Skin epidermis (tissue), 12 donors: ENCODE measurements around the gene RBM34.

Source experiments
- H3K27ac ChIP-seq, 21 experiments: fragments of 200-600 bp; sonication (generic) in 11 of 21; one replicate each; pipeline ENCODE4 v1.5.0; 2020; ENCODE audit warnings: mild to moderate bottlenecking in 3 of 21, inconsistent platforms in 2 of 21, moderate library complexity in 2 of 21
- H3K4me3 ChIP-seq, 7 experiments: fragments of 200-600 bp; sonication (generic) in 2 of 7; one replicate each; pipeline ENCODE4 v1.5.0; 2020; ENCODE audit warnings: inconsistent platforms in 2 of 7, mild to moderate bottlenecking in 2 of 7, moderate library complexity in 1 of 7

The RBM34 gene

DNA sequence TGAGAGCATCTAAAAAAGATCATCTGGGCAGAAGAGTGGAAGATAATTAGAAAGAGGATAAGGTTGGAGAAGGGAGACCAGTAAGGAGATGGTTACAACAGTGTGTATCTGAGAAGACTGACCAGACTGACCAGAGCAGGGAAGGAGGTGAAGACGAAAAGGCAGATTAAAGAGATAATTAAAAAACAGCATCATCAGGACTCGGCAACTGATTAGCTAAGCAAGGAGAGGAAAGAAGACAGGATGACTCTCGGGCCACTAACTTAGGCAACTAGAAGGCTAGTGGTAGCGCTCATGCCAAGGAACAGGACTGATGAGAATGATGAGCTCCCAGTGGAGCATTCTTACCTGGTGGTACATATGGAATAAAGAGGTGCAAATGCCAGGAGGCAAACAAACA, 3.9 kb downstream of the RBM34 start:
- no peak overlapping the region for H3K27ac ChIP-seq
- no peak overlapping the region for H3K4me3 ChIP-seq

DNA sequence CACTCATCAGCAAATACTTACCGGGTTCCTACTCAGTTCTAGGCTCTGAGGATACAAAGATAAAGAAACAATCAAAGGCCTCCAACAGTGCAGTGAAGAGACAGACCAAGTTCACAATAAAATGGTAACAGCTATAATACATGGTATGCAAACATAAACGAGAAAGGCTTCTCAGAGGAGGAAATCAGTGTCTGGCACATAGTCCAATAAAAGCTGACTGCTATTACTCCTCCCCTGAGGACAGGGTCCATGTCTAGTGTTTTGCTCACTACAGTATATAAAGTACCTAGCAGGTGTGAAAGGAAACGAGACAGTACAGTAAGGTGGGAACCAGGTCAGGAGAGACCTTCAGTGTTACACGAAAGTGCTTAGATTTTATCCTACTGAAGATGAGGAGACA, 4.3 kb downstream of the RBM34 start:
- Histone ChIP-seq H3K4me3 (no peak overlapping the region), H3K27ac (no peak overlapping the region)

DNA sequence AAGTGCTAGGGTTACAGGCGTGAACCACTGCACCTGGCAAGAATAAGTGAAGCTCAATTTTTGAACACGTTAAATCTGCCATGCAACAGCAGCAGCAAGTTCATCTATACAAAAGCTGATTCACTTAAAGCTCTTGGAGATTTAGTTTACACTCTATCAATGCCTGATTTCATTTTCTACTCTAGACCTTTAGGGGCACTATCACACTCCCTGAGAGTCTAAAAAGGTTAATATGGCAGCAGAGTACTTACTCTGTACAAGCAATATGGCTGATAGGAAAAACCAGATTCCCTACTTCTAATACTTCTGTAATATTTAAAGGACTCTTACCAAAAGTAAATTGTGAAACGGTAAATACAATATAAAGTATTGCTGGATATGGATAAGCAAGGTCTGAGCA, 4.8 kb downstream of the RBM34 start:
- Histone ChIP-seq H3K4me3 (no peak overlapping the region), H3K27ac (no peak overlapping the region)

GRCh38 chr1:235152235-235152634, 8.8 kb downstream of the RBM34 start:
- Histone ChIP-seq H3K27ac (no peak overlapping the region), H3K4me3 (no peak overlapping the region)

DNA sequence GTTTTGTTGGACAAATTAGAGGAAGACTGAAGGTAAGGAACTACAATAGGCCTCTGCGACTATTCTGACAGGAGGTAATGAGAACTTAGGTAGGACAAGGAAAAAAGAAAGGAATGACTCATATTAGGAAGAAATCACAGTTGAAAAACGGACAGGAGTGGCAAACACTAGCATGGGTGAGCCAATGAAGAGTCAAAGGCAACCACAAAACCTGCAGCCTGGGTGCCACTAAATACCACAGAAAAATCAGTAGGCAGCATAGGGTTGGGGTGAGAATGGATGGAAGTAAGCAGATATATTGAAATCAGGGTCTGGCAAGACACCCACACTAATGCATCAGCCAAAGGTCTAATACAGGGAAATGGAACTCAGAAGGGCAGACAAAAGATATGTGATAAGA, 10.0 kb downstream of the RBM34 start:
- Histone ChIP-seq H3K27ac (no peak overlapping the region), H3K4me3 (no peak overlapping the region)

GRCh38 chr1:235149824-235150223, 11.2 kb downstream of the RBM34 start:
- Histone ChIP-seq H3K4me3 (no peak overlapping the region), H3K27ac (no peak overlapping the region)

DNA sequence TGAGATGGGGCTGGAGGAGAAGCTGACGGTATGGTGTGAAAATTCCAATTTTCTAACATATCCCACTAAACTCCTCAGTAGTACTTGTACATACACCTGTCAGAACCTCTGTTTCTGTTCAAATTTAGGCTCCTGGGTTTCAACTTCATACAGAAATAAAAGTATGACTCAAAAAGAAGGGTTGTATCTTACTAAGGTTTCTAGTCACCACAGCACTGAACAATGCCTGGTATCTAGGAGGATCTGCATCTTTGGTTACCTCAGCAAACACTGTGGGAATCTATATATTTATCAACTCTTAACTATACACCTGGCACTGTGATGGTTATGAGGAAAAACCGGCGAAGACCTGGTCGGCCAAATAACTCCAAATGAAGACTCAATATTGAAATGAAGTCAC, 13.8 kb downstream of the RBM34 start:
- no peak overlapping the region for H3K4me3 ChIP-seq
- H3K27ac ChIP-seq: no peak overlapping the region

DNA sequence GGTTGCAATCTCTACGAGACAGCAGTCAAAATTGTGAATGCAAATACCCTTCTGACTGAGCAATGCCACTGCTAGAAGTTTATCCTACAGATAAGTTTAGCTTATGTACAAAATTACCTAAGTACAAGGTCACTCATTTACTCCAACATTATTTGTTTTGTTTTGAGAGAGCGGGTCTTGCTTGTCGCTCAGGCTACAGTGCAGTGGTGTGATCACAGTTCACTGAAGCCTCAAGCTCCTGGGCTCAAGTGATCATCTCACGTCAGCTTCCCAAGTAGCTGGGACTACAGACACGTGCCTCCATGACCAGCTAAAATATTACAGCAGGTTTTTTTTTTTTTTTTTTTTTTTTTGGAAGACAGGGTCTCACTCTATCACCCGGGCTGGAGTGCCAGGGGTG, 15.4 kb downstream of the RBM34 start:
- Histone ChIP-seq H3K4me3 (no peak overlapping the region), H3K27ac (no peak overlapping the region)

GRCh38 chr1:235142991-235143390, 18.1 kb downstream of the RBM34 start:
- H3K4me3 ChIP-seq: no peak overlapping the region
- H3K27ac ChIP-seq: no peak overlapping the region

DNA sequence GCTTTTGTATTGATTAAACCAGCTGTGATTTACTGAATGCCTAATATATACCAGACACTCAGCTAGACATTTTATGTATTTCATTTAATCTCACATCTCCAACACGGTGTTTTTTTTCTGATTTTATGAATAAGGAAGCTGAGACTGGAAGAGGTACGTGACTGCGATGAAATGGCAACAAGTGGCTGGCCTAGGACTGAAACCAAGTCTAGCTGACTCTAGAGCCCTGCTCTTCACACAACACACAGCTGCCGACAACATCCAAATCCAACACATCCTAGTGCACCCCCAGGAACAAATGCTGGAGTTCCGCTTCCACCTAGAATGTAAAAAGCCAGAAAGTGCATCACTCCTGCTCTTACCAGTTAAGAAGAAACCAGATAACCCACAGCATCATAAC, 21.7 kb downstream of the RBM34 start:
- Histone ChIP-seq H3K27ac (no peak overlapping the region), H3K4me3 (no peak overlapping the region)

DNA sequence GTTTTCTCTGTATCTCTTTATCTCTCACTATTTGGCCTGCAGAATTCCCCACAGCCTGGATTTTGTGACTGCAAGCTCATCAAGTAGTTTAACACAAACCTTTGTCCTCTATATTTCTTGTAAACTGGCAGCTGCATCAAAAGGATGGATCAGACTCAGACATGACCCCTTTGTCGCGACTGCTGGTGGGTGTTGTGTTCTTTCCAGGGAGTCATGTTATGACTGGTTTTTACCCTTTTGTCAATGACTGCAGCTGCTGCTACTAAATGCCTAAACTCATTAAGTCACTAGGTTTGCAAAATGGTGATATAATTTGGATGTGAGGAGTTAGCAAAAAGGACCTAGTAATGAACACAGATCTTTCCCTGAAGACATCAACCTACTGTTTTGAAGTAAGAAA, 22.2 kb downstream of the RBM34 start:
- Histone ChIP-seq H3K27ac (no peak overlapping the region), H3K4me3 (no peak overlapping the region)

- H3K27ac ChIP-seq: no peak overlapping the region
- H3K4me3 ChIP-seq: no peak overlapping the region
These were observed 24.9 kb downstream of the RBM34 start for GRCh38 chr1:235136111-235136510.

DNA sequence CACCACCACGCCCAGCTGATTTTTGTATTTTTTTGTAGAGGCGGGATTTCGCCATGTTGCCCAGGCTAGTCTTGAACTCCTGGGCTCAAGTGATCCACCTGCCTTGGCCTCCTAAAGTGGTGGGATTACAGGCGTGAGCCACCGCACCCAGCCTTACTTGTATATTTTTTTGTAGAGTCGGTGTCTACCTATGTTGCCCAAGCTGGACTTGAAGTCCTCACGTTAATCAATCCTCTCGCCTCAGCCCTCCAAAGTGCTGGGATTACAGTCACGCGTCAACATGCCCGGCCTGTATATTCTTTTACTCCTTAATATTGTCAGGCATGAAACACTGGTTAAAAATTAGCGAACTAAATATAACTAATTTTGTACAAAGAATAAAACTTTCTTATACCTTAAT, 26.9 kb downstream of the RBM34 start:
- Histone ChIP-seq H3K4me3 (no peak overlapping the region), H3K27ac (no peak overlapping the region)

DNA sequence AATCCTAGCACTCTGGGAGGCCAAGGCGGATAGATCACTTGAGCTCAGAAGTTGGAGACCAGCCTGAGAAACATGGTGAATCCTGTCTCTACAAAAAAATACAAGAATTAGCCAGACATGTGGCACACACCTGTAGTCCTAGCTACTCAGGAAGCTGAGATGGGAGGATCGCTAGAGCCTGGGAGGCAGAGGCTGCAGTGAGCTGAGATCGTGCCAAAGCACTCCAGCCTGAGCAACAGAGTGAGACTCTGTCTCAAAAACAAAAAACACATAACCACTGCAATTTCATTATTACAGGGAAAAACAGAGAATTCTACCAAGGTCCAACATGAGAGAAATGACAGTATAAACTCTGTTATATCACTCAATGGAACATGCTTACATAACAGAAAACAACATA, 28.0 kb downstream of the RBM34 start:
- H3K4me3 ChIP-seq: no peak overlapping the region
- no peak overlapping the region for H3K27ac ChIP-seq

GRCh38 chr1:235131961-235132360, 29.1 kb downstream of the RBM34 start:
- H3K27ac ChIP-seq: no peak overlapping the region
- no peak overlapping the region for H3K4me3 ChIP-seq

DNA sequence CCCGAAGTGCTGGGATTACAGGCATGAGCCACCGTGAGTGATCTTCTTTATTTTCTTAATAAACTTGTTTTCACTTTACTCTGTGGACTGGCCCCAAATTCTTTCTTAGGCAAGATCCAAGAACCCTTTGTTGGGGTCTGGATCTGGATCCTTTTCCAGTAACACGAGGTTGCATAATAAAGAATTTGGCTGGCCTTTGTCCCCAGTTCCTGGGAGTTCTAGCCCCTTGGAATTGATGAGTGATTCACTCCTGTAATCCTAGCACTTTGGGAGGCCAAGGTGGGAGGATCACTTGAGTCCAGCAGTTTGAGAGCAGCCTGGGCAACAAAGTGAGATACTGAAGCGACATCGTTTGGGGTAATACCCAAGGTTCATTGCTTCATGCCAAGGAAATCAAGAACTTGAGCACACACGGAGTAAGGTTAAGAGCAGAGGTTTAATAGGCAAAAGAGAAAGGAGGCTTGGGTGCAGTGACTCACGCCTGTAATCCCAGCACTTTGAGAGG, 30.2 kb downstream of the RBM34 start:
- Histone ChIP-seq H3K27ac (no peak overlapping the region), H3K4me3 (no peak overlapping the region)

DNA sequence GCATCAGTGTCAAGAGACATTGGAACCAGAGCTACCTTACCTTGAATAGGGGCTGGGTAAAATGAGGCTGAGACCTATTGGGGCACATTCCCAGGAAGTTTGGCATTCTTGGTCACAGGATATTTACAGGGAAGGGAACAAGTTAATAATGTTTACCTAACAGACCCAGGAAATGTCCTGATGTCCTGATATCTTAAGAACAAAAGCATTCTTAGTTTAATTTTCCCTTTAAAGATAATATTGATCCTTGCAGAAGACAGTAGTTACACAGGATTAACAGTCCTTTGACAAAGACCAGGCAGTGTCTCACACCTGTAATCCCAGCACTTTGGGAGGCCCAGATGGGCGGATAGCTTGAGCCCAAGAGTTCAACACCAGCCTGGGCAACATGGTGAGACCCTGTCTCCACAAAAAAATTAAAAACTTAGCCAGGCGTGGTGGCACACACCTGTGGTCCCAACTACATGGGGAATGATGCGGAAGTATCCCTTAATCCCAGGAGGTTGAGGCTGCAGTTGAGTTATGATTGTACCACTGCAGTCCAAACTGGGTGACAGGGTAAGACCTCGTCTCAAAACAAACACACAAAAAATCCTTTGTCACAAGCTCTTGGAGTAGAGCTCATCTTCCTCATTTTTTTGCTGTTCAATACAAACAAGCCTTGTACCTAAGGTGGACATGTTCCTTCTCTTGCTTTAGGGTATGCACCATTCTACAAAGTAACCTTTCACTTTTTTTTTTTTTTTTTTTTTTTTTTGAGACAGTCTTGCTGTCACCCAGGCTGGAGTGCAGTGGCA, 31.1 kb downstream of the RBM34 start:
- peak overlapping the region in 7 of 21 experiments; percentile 43 to 95 (median 91) for H3K27ac ChIP-seq
- H3K4me3 ChIP-seq: no peak overlapping the region

GRCh38 chr1:235128456-235129328, 32.4 kb downstream of the RBM34 start, which contains the start of gene TOMM20:
Gene TOMM20, minus strand, starts transcription at chr1:235128837. Its CDS starts 122 bp downstream, at chr1:235128715.
- Histone ChIP-seq H3K4me3 (peak within 1 kb of the TSS; percentile 81 to 99 (median 93)), H3K27ac (peak within 1 kb of the TSS; percentile 74 to 99 (median 92))

DNA sequence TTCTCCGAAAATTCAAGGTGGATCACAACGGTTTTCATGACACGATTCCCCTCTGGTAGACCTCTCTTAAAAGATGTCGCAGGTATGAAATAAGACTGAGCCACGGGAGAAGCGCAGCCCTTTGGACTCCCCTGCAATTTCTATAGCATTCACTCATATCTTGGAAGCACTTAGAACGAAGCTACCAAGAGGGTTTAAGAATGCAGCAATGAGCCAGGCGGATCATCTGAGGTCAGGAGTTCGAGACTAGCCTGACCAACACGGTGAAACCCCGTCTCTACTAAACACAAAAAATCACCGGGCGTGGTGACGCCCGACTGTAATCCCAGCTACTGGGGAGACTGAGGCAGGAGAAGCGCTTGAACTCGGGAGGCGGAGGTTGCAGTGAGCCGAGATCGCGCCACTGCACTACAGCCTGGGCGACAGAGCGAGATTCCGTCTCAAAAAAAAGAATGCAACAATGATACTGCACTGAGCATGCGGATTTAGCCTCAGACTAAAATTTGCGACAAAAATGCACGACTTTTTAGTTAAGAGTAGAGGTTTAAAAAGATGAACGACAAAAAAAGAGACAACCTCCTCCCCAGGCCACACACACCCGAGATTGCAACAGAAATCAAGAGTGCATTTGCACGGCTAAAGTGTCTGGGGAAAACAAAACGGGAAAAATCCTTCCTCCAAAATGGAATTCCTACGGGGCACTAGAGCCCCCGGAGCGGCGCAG, 33.2 kb downstream of the RBM34 start:
- Histone ChIP-seq H3K27ac (peak overlapping the region; percentile 74 to 99 (median 92)), H3K4me3 (peak overlapping the region; percentile 81 to 99 (median 93))

- Histone ChIP-seq H3K27ac (peak overlapping the region in 10 of 21 experiments; percentile 41 to 99 (median 90)), H3K4me3 (peak overlapping the region; percentile 81 to 99 (median 93))
These were observed 33.8 kb downstream of the RBM34 start for GRCh38 chr1:235127203-235127602.
